ENCODE measurements around the gene FYN.

DNA sequence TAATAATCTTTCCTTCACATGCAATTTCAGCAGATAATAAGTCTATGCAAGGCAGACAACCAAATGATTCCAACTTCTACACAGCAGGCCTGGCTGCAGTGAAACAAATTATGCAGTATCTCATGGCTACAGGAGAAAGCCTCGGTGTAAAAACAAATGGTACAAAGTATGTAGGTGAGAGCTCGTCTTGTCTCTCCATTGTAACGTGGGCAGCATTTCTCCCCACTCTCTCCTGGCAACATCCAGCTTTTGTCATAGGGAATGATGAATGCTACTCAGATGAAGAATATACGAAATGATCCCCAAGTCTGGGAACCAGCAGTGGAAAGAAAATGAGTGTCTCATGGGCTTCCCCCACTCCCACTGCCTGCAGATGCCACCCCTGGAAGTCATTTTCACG lies 32.4 kb downstream of the FYN start:
- TF ChIP-seq, protein P1, sequence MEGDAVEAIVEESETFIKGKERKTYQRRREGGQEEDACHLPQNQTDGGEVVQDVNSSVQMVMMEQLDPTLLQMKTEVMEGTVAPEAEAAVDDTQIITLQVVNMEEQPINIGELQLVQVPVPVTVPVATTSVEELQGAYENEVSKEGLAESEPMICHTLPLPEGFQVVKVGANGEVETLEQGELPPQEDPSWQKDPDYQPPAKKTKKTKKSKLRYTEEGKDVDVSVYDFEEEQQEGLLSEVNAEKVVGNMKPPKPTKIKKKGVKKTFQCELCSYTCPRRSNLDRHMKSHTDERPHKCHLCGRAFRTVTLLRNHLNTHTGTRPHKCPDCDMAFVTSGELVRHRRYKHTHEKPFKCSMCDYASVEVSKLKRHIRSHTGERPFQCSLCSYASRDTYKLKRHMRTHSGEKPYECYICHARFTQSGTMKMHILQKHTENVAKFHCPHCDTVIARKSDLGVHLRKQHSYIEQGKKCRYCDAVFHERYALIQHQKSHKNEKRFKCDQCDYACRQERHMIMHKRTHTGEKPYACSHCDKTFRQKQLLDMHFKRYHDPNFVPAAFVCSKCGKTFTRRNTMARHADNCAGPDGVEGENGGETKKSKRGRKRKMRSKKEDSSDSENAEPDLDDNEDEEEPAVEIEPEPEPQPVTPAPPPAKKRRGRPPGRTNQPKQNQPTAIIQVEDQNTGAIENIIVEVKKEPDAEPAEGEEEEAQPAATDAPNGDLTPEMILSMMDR (optimal IDR thresholded peaks at IDR 0.05 in 1 of 3, IDR thresholded peaks at IDR 0.05 in 1 of 3, conservative IDR thresholded peaks at IDR 0.05 in 1 of 3; ENCODE audit: extremely low read depth in 1 of 3, insufficient read depth in 2 of 3, low read length in 3 of 3): no peak
- TF ChIP-seq EZH2 (IDR thresholded peaks at IDR 0.05; ENCODE audit: low read length): no peak
